NCI-H2227 (cell line): ENCODE results near the gene EPHB1.

ENCODE experiments used
- DNase-seq: peaks from one replicate; lab custom pipeline; 2025; ENCODE audit not compliant: unreplicated experiment; lab: John Stamatoyannopoulos, UW

Gene EPHB1

GRCh38 chr3:135181408-135181807 lies 386.3 kb downstream of the EPHB1 start:
- no peak for DNase-seq

GRCh38 chr3:135182364-135182998 lies 387.4 kb downstream of the EPHB1 start:
- DNase-seq: no peak

DNA sequence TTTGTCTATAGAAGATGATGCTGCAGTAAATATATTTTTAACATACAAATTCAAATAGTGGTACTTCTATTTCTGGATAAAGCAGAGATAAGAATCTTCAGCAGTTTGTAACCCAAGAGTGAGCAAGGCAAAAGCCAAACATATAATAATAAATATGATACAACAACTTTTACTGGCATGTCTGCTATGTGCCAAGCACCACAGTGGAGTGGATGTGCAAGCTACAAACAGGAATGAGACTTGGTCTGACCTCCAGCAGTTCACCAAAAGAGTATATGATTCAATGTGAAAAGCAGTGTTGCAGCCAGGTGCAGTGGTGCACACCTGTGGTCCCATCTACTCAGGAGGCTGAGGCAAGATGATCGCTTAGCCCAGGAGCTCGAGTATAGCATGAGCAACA lies 395.6 kb downstream of the EPHB1 start:
- DNase-seq: no peak

DNA sequence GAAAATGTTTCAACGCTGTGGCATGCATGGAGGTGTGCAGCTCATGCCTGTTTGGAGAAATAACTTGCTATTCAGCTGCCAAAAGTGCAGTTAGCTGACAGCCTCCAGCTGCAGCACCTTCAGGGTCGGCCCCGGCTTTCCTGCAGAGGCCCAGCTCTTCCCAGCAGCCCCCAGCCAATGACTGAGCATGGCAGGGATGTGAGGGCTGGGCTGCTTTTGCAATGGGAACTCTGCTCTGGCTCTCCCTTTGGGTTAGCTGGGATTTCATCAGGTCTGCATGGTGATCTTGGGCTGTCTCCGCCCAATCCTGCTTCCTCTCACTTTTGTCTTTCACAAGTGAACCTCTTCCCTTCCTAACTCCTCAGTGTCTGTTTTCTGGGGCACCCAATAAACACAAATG lies 396.6 kb downstream of the EPHB1 start:
- no peak for DNase-seq

GRCh38 chr3:135192929-135193328 lies 397.9 kb downstream of the EPHB1 start:
- DNase-seq: no peak

DNA sequence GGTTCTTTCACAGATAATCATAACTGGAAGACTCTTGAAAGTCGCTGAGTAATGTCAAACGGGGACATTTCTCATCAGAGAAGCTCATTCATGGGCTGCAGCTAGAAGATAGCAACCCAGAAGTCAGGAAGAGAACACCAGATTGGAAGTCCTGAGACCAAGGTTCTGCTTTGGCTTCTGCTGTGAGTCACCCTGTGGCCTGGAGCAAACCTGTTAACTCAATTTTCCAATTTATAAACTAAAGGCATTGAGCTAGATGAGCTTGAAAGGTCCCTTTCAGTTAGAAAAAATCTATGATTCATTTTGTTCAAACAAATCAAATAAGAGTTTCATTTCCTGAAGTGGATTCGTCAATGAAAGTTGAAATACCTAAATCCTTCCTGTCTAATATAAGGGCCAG lies 402.2 kb downstream of the EPHB1 start:
- DNase-seq: no peak

- DNase-seq: no peak
These were observed 402.8 kb downstream of the EPHB1 start for GRCh38 chr3:135197856-135198255.

DNA sequence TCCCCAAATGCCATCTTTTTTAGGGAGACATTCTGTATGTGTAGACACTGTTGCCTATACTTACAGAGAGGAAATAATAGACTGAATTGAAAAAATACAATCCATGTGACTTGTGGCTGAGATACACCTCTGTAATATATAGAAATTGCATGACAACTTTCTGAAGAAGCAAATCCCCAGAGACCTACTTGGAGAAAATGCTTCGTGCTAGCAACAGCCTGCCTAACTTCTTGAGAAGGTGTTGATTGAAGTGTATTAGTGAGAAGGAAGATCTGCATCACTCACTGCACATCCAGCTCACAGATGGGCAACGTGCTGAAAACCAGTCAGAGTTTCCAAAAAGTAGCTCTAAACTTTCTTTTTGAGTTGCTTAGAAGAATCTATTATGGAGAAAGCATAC lies 404.1 kb downstream of the EPHB1 start:
- DNase-seq: no peak

DNA sequence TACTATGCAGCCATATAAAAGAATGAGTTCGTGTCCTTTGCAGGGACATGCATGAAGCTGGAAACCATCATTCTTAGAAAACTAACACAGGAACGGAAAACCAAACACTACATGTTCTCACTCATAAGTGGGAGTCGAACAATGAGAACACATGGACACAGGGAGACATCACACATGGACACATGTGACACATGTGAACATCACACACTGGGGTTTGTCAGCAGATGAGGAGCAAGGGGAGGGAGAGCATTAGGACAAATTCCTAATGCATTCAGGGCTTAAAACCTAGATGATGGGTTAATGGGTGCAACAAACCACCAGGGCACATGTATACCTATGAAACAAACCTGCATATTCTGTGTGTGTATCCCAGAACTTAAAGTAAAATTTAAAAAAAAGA lies 408.0 kb downstream of the EPHB1 start:
- no peak for DNase-seq

DNA sequence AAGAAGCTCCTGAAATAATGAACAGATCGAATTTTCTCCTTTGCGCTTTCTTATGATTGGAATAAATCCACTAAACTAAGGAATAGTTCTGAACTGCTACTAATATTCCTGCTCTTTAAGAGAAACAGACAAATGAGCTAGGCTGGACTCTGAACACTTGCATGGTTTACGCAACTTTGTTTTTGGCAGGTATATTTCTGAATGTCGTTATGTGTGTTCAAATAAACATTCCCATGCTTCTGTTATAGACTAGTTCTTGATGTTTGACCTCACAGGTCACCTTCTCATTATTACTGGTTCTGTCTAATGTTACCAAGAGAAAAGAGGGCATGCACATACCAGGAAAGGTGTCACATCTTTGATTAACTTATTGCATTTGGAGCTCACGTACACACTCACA lies 418.2 kb downstream of the EPHB1 start:
- no peak for DNase-seq

GRCh38 chr3:135213822-135214221 lies 418.8 kb downstream of the EPHB1 start:
- DNase-seq: no peak

- no peak for DNase-seq
These were observed 419.3 kb downstream of the EPHB1 start for GRCh38 chr3:135214400-135214799.

DNA sequence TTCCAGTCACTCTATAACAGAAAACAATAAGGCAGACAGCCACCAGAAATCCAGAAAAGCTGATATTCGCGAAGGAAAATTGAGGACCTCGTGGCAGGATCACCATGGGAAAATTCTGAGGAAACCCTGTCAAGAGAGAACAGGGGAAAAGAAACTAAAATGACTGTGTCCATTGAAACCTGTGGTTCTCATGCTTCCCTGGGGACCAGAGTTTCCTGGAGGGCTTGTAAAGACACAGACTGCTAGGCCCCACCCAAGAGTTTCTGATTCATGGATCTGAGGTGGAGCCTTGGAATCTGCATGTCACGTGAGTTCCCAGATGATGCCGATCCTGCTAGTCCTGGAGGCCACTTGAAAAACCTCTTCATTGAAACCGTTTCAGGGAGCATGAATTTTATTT lies 420.5 kb downstream of the EPHB1 start:
- DNase-seq: no peak

- DNase-seq: no peak
These were observed 421.6 kb downstream of the EPHB1 start for GRCh38 chr3:135216659-135217058.

GRCh38 chr3:135217730-135218129 lies 422.7 kb downstream of the EPHB1 start:
- DNase-seq: no peak

GRCh38 chr3:135218304-135218703 lies 423.2 kb downstream of the EPHB1 start:
- no peak for DNase-seq

DNA sequence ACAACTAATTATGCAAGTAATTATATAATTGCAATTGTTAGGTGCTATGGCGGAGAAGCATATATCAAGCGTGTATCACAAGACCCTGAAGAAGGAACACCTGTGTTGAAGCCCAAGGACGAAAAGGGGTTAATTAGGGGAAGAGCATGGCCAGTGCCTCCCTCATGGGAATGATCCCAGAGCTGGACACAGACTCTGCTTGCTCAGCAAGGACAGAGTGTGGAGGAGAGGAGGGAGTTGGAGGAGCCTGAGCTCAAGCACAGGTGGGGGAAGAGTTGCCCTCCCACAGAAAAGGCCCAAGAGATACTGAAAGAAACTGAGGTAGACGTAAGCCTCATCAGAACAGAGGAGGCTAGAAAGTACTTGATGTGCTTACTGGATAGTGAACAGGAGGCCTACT lies 423.7 kb downstream of the EPHB1 start:
- no peak for DNase-seq

DNA sequence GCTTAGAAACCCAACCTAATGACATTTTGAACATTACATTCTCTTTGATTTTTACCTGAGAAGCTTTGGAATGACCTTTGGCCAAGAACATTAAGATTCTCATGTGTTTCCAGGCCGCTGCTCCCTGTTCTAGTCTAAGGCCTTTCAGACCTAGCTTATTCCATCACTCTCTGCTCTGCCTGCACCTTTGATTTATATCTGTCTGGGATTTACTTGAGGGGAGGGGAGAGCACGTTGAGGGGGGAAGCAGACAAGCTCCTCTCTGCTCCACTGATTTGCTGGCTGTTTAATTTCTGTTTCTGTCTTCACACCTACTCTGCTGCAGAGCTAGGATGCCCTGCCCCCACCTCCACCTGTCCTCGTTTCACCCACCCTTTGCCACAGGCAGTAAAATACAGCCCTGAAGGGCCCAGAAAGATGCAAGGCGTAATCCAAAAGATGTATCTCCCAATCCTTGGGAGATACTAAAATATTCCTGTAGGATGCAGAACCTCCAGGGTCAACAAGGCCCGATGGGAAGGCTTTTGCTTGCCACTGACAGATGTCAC lies 429.8 kb downstream of the EPHB1 start:
- no peak for DNase-seq

DNA sequence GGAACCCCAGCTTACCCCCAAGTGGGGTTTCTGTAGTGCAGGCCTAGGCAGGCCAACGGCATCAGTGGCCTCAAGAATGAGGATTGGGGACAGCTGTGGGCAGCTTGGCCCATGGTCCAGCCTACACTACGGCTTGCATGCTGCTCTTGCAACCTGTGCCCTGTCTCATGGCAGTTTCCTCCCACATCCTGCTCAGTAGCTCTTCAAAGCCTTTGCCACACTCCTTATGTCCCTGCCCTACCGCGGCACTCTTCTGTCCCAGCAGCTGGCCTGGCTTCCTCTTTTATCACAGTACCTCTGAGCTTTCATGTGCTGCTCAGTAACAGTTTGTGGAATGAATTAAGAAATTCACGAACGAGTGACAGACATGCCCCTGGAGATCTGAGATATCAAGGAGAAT lies 431.0 kb downstream of the EPHB1 start:
- no peak for DNase-seq

GRCh38 chr3:135228201-135228600 lies 433.1 kb downstream of the EPHB1 start:
- no peak for DNase-seq

DNA sequence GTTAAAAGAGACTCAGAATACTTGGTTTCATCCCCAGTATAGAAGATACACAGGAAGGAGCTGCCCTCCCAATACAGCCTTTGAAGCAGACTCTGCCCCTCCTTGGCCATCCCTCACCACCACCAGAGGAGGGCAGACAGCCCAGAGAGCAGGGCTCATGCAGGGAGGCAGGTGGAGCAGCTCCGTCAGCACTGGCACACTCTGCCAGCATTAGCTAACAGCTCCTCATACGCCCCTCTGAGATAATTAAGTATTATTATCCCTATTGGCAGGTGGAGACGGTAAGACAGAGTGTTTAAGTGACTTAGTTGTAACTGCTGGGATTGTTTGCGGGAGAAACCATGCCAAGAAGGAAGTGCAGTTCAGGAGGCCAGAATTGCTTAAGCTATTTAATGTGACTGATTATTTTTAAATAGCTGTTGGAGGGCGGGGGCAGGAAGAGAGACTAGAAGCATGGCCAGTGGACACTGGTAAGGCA lies 434.0 kb downstream of the EPHB1 start:
- DNase-seq: peak; percentile 91

GRCh38 chr3:135231737-135232136 lies 436.7 kb downstream of the EPHB1 start:
- no peak for DNase-seq

- no peak for DNase-seq
These were observed 437.2 kb downstream of the EPHB1 start for GRCh38 chr3:135232226-135232625.
